Gastrocnemius medialis (tissue), 4 donors: ENCODE measurements around the gene EIF2S3.

Experiments
- CTCF ChIP-seq, 5 experiments: fragments of 450-650 bp in 3 of 5; fragments of 200-600 bp in 2 of 5; sonication (generic) in 2 of 5; IDR thresholded peaks in 4 of 5; conservative IDR thresholded peaks in 1 of 5; 1 replicate in 4 of 5; 2 replicates in 1 of 5; pipeline ENCODE4 v1.5.1; 2016 to 2019; ENCODE audit warnings: antibody characterized with exemption in 5 of 5, mild to moderate bottlenecking in 3 of 5, moderate library complexity in 3 of 5
- POLR2A ChIP-seq, 2 donors: fragments of 450-650 bp; IDR thresholded peaks; one replicate each; pipeline ENCODE4 v1.6.1; 2017; ENCODE audit warnings: antibody characterized with exemption in 2 of 2, mild to moderate bottlenecking in 2 of 2, moderate library complexity in 2 of 2

GRCh38 chrX:24034485-24034884 is 20.3 kb upstream of the EIF2S3 start:
- TF ChIP-seq CTCF (IDR thresholded peaks at IDR 0.05 in 4 of 5, conservative IDR thresholded peaks at IDR 0.05 in 1 of 5): no peak
- TF ChIP-seq POLR2A (IDR thresholded peaks at IDR 0.05): no peak
